ENCODE measurements around the gene NPAS3.

DNA sequence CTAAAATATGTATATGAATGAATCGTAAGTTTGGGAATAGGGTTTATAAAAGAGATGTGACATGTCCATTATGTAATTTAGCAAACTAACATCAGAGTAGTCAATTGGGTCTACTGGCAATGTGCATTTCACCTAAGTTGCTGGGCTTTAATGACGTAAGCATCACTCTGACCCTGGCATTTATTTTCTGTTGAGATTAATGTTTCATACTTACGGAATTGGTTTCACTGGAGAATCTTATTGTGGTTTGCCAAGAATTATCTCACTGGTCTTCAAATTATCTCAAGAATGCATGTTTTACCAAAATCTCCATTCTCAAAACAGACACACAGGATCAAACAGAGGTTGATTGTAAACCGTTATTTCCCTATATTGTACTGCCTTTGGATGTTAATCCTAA lies 437.1 kb downstream of the NPAS3 start:
- TF ChIP-seq, protein P1, sequence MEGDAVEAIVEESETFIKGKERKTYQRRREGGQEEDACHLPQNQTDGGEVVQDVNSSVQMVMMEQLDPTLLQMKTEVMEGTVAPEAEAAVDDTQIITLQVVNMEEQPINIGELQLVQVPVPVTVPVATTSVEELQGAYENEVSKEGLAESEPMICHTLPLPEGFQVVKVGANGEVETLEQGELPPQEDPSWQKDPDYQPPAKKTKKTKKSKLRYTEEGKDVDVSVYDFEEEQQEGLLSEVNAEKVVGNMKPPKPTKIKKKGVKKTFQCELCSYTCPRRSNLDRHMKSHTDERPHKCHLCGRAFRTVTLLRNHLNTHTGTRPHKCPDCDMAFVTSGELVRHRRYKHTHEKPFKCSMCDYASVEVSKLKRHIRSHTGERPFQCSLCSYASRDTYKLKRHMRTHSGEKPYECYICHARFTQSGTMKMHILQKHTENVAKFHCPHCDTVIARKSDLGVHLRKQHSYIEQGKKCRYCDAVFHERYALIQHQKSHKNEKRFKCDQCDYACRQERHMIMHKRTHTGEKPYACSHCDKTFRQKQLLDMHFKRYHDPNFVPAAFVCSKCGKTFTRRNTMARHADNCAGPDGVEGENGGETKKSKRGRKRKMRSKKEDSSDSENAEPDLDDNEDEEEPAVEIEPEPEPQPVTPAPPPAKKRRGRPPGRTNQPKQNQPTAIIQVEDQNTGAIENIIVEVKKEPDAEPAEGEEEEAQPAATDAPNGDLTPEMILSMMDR (IDR thresholded peaks at IDR 0.05; ENCODE audit: low read depth, low read length, missing input control): no peak
- TF ChIP-seq, protein P2, sequence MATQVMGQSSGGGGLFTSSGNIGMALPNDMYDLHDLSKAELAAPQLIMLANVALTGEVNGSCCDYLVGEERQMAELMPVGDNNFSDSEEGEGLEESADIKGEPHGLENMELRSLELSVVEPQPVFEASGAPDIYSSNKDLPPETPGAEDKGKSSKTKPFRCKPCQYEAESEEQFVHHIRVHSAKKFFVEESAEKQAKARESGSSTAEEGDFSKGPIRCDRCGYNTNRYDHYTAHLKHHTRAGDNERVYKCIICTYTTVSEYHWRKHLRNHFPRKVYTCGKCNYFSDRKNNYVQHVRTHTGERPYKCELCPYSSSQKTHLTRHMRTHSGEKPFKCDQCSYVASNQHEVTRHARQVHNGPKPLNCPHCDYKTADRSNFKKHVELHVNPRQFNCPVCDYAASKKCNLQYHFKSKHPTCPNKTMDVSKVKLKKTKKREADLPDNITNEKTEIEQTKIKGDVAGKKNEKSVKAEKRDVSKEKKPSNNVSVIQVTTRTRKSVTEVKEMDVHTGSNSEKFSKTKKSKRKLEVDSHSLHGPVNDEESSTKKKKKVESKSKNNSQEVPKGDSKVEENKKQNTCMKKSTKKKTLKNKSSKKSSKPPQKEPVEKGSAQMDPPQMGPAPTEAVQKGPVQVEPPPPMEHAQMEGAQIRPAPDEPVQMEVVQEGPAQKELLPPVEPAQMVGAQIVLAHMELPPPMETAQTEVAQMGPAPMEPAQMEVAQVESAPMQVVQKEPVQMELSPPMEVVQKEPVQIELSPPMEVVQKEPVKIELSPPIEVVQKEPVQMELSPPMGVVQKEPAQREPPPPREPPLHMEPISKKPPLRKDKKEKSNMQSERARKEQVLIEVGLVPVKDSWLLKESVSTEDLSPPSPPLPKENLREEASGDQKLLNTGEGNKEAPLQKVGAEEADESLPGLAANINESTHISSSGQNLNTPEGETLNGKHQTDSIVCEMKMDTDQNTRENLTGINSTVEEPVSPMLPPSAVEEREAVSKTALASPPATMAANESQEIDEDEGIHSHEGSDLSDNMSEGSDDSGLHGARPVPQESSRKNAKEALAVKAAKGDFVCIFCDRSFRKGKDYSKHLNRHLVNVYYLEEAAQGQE (IDR thresholded peaks at IDR 0.05): no peak
- no peak for TF ChIP-seq GABPA (IDR thresholded peaks at IDR 0.05 in 1 of 2, conservative IDR thresholded peaks at IDR 0.05 in 1 of 2)
- TF ChIP-seq RAD21 (IDR thresholded peaks at IDR 0.05): no peak
- no peak for TF ChIP-seq JUND (IDR thresholded peaks at IDR 0.05)
- TF ChIP-seq, protein P3, sequence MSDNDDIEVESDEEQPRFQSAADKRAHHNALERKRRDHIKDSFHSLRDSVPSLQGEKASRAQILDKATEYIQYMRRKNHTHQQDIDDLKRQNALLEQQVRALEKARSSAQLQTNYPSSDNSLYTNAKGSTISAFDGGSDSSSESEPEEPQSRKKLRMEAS (IDR thresholded peaks at IDR 0.05): no peak
- TF ChIP-seq HNF4G (IDR thresholded peaks at IDR 0.05): no peak
- TF ChIP-seq FOXA1 (IDR thresholded peaks at IDR 0.05): no peak
- no peak for TF ChIP-seq RXRA (IDR thresholded peaks at IDR 0.05)
- no peak for TF ChIP-seq EGR1 (IDR thresholded peaks at IDR 0.05; ENCODE audit: low read depth in 2 of 2)
- TF ChIP-seq TAF1 (conservative IDR thresholded peaks at IDR 0.05): no peak
- no peak for TF ChIP-seq SP1 (IDR thresholded peaks at IDR 0.05)
- TF ChIP-seq, protein P4, sequence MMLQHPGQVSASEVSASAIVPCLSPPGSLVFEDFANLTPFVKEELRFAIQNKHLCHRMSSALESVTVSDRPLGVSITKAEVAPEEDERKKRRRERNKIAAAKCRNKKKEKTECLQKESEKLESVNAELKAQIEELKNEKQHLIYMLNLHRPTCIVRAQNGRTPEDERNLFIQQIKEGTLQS (IDR thresholded peaks at IDR 0.05): no peak
- no peak for TF ChIP-seq YY1 (IDR thresholded peaks at IDR 0.05)

Data from liver (tissue), 3 donors.